Measurements from ENCODE around the gene CALN1.

CALN1 gene

GRCh38 chr7:71740174-71740560 lies 672.0 kb downstream of the CALN1 start:
- Histone ChIP-seq H3K36me3 (ENCODE audit: control insufficient read depth in 2 of 2, insufficient read depth in 1 of 2, low read length in 2 of 2) (no peaks in the 10 kb centered on the region), H3K27ac (ENCODE audit: extremely low read depth, low read depth, low read length) (no peak overlapping the region), H3K4me1 (ENCODE audit: control insufficient read depth, insufficient read depth, low read length) (no peaks in the 10 kb centered on the region), H3K9me3 (ENCODE audit: control insufficient read depth, insufficient read depth, low read depth, low read length) (no peaks in the 10 kb centered on the region), H3K4me3 (ENCODE audit: low read depth, low read length) (no peak overlapping the region)
- ChIA-PET CTCF (no interaction called here), POLR2A (no interaction called here)
- TF ChIP-seq ZEB2 (tag by site-specific recombination; IDR thresholded peaks at IDR 0.05) (no peak), ZNF792 (tag by site-specific recombination; IDR thresholded peaks at IDR 0.05) (no peak), ZNF214 (tag by site-specific recombination; IDR thresholded peaks at IDR 0.05; ENCODE audit: borderline replicate concordance) (no peak), ZNF266 (tag by site-specific recombination; IDR thresholded peaks at IDR 0.05; ENCODE audit: low read depth) (no peak), ZFP37 (tag by site-specific recombination; IDR thresholded peaks at IDR 0.05) (no peak), FEZF1 (tag by site-specific recombination; IDR thresholded peaks at IDR 0.05) (no peak), ZBTB8A (tag by site-specific recombination; IDR thresholded peaks at IDR 0.05) (no peak), ZNF560 (tag by site-specific recombination; IDR thresholded peaks at IDR 0.05; ENCODE audit: borderline replicate concordance) (no peak), SP3 (tag by site-specific recombination; IDR thresholded peaks at IDR 0.05) (no peak), ZNF768 (tag by site-specific recombination; IDR thresholded peaks at IDR 0.05) (no peak), ZNF664 (tag by site-specific recombination; IDR thresholded peaks at IDR 0.05) (no peak), ZNF202 (tag by site-specific recombination; IDR thresholded peaks at IDR 0.05; ENCODE audit: borderline replicate concordance) (no peak), ZNF529 (tag by site-specific recombination; IDR thresholded peaks at IDR 0.05; ENCODE audit: insufficient replicate concordance) (no peak), ZNF600 (tag by site-specific recombination; IDR thresholded peaks at IDR 0.05) (no peak), ZNF324 (tag by site-specific recombination; IDR thresholded peaks at IDR 0.05) (no peak), ZNF114 (tag by site-specific recombination; IDR thresholded peaks at IDR 0.05) (no peak), ZNF416 (tag by site-specific recombination; IDR thresholded peaks at IDR 0.05) (no peak), ZNF366 (tag by site-specific recombination; conservative IDR thresholded peaks at IDR 0.05) (no peak), ZNF76 (tag by site-specific recombination; IDR thresholded peaks at IDR 0.05; ENCODE audit: borderline replicate concordance, low read depth) (no peak)

DNA sequence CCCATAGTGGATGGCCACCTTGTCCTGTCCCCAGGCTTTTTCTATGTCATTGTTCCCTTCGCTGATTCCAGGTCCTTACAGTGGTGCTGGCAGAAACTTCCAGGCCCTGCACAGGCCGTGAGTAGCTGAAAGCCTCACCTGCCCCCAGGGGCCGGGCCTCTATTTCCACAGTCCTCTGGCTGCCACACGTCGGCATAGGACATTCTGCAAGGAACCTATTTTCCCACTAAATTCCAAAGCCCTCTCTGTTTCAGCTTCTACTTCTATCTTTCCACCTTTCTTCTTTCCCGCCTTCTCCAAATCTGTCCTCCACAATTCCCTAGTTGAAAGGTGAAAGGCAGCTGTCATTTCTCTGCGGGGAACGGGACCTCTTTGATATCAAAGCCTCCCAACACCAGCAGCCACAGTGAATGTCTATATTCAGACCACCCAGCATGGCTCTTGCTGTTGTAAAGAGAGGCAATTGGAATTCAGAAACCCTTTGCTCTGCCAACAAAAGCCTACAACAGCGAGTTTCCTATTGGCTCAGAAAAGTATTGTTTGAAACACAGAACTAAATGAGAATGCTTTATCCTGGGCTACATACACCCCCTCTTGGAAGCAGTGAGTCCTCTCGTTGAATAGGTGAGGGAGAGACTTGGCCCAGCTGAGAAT lies 672.5 kb downstream of the CALN1 start:
- H3K27ac ChIP-seq (ENCODE audit: extremely low read depth, low read depth, low read length), result no peak overlapping the region
- no peak overlapping the region for H3K4me3 ChIP-seq (ENCODE audit: low read depth, low read length)
- H3K36me3 ChIP-seq (ENCODE audit: control insufficient read depth in 2 of 2, insufficient read depth in 1 of 2, low read length in 2 of 2), result no peaks in the 10 kb centered on the region
- ChIA-PET CTCF (interaction anchor here (0.5 kb wide), 1 partner anchor 965 kb away, joined by 3 read pairs; no protein-coding TSS in a partner anchor), POLR2A (no interaction called here)
- H3K4me1 ChIP-seq (ENCODE audit: control insufficient read depth, insufficient read depth, low read length), result no peaks in the 10 kb centered on the region
- no peaks in the 10 kb centered on the region for H3K9me3 ChIP-seq (ENCODE audit: control insufficient read depth, insufficient read depth, low read depth, low read length)
- no peak for TF ChIP-seq ZNF174 (tag by site-specific recombination; IDR thresholded peaks at IDR 0.05)
- no peak for TF ChIP-seq ZNF140 (tag by site-specific recombination; IDR thresholded peaks at IDR 0.05)
- TF ChIP-seq, protein P1, sequence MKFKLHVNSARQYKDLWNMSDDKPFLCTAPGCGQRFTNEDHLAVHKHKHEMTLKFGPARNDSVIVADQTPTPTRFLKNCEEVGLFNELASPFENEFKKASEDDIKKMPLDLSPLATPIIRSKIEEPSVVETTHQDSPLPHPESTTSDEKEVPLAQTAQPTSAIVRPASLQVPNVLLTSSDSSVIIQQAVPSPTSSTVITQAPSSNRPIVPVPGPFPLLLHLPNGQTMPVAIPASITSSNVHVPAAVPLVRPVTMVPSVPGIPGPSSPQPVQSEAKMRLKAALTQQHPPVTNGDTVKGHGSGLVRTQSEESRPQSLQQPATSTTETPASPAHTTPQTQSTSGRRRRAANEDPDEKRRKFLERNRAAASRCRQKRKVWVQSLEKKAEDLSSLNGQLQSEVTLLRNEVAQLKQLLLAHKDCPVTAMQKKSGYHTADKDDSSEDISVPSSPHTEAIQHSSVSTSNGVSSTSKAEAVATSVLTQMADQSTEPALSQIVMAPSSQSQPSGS (tag by site-specific recombination; IDR thresholded peaks at IDR 0.05; ENCODE audit: low read depth), result no peak
- no peak for TF ChIP-seq ZEB2 (tag by site-specific recombination; IDR thresholded peaks at IDR 0.05)
- no peak for TF ChIP-seq ZNF416 (tag by site-specific recombination; IDR thresholded peaks at IDR 0.05)
- no peak for TF ChIP-seq GLIS2 (tag by site-specific recombination; IDR thresholded peaks at IDR 0.05)
- TF ChIP-seq TCF7L2 (IDR thresholded peaks at IDR 0.05; ENCODE audit: borderline replicate concordance, low read depth, low read length), result no peak
- TF ChIP-seq ZSCAN30 (tag by site-specific recombination; IDR thresholded peaks at IDR 0.05), result no peak
- TF ChIP-seq, protein P2, sequence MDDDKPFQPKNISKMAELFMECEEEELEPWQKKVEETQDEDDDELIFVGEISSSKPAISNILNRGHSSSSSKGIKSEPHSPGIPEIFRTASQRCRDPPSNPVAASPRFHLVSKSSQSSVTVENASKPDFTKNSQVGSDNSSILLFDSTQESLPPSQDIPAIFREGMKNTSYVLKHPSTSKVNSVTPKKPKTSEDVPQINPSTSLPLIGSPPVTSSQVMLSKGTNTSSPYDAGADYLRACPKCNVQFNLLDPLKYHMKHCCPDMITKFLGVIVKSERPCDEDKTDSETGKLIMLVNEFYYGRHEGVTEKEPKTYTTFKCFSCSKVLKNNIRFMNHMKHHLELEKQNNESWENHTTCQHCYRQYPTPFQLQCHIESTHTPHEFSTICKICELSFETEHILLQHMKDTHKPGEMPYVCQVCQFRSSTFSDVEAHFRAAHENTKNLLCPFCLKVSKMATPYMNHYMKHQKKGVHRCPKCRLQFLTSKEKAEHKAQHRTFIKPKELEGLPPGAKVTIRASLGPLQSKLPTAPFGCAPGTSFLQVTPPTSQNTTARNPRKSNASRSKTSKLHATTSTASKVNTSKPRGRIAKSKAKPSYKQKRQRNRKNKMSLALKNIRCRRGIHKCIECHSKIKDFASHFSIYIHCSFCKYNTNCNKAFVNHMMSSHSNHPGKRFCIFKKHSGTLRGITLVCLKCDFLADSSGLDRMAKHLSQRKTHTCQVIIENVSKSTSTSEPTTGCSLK (tag by site-specific recombination; IDR thresholded peaks at IDR 0.05), result no peak
- TF ChIP-seq FEZF1 (tag by site-specific recombination; IDR thresholded peaks at IDR 0.05), result no peak
- TF ChIP-seq PRDM10 (tag by site-specific recombination; IDR thresholded peaks at IDR 0.05), result no peak
- TF ChIP-seq YY2 (tag by site-specific recombination; IDR thresholded peaks at IDR 0.05), result no peak
- no peak for TF ChIP-seq HOXA7 (CRISPR knock-in tag; IDR thresholded peaks at IDR 0.05; ENCODE audit: borderline replicate concordance)
- TF ChIP-seq ZNF623 (tag by site-specific recombination; IDR thresholded peaks at IDR 0.05), result no peak
- TF ChIP-seq HOXC10 (CRISPR knock-in tag; IDR thresholded peaks at IDR 0.05), result no peak
